Aorta (tissue), 5 donors: Measurements from ENCODE around the gene CBLB. TPM values are rescaled to one million over a fixed set of nuclear protein-coding genes. Genes with fewer than 3 reads are reported as not detected.
A peak's percentile ranks its signal among the peaks of the same experiment; 100 is the strongest.

Experiments
- ATAC-seq: fragments of 200-7000 bp; cut with Tn5 transposase; one replicate; pipeline ENCODE4 v1.9.1; 2022; ENCODE audit warnings: moderate library complexity; ENCODE audit not compliant: low FRiP score
- DNase-seq, 2 donors: peaks; one replicate each; pipeline ENCODE4 v3.0.0-alpha.2; 2020
- H3K27ac ChIP-seq, 2 donors: one replicate each; pipeline ENCODE4 v1.5.1; 2013; ENCODE audit warnings: low read length in 2 of 2, mild to moderate bottlenecking in 2 of 2, moderate library complexity in 2 of 2, control low read depth in 1 of 2, inconsistent platforms in 1 of 2, low read depth in 1 of 2
- H3K27me3 ChIP-seq, 2 donors: one replicate each; pipeline ENCODE4 v1.6.1; 2013; ENCODE audit warnings: control low read depth in 1 of 2, low read length in 1 of 2, mild to moderate bottlenecking in 1 of 2, moderate library complexity in 1 of 2; ENCODE audit not compliant: insufficient read depth in 2 of 2, control insufficient read depth in 1 of 2
- H3K36me3 ChIP-seq, 2 donors: one replicate each; pipeline ENCODE4 v1.6.1; 2013; ENCODE audit warnings: control low read depth in 1 of 2, low read length in 1 of 2, mild to moderate bottlenecking in 1 of 2; ENCODE audit not compliant: insufficient read depth in 2 of 2, control insufficient read depth in 1 of 2
- H3K4me1 ChIP-seq, 2 donors: one replicate each; pipeline ENCODE4 v1.6.1; 2013; ENCODE audit warnings: low read length in 2 of 2, control low read depth in 1 of 2, mild to moderate bottlenecking in 1 of 2, moderate library complexity in 1 of 2; ENCODE audit not compliant: insufficient read depth in 2 of 2, control insufficient read depth in 1 of 2
- H3K4me3 ChIP-seq, 2 donors: one replicate each; pipeline ENCODE4 v1.5.1; 2013; ENCODE audit warnings: low read length in 2 of 2, control low read depth in 1 of 2, mild to moderate bottlenecking in 1 of 2
- H3K9me3 ChIP-seq: one replicate; pipeline ENCODE4 v1.6.1; 2013; ENCODE audit warnings: mild to moderate bottlenecking, low read length; ENCODE audit not compliant: control insufficient read depth
- WGBS, 2 donors: extraction: QIAGEN DNeasy Blood & Tissue Kit; methylation state at CpG; one replicate each; pipeline ENCODE4 v1.1.7; 2013; 5-methylcytosine and 5-hydroxymethylcytosine counted together
- intact Hi-C, 2 donors: fragments of 100-400 bp; cut with DNase I; formaldehyde crosslinking; loops; one replicate each; pipeline versions ENCODE4 v1.14.2 to v1.15.0; 2022
- polyA plus RNA-seq, 2 donors: library from polyadenylated mRNA; stranded (reverse); fragments of 200-250 nt; gene quantifications; one replicate each; pipeline ENCODE4 v1.2.3, GENCODE V29; 2013
- total RNA-seq, 2 donors: library from RNA; stranded (reverse); fragmentation: NEBNext Ultra II Directional; extraction: Animal tissue kit (Norgen Biotek cat#: 25700); gene quantifications; one replicate each; pipeline ENCODE4 v1.2.1, GENCODE V29; 2021
- donor health status: healthy with polysubstance abuse.
- donor health status: Bipolar disorder and iron deficiency.
- donor health status: DM: no; HTN: no; CAD: no.
- donor health status: DM: no; HTN: no; CAD: no.
- donor health status: DM: yes; HTN: yes; CAD: no.

CBLB gene
- total and polyA plus RNA-seq, 4 donors: 3.3 to 126 (median 54.1) TPM

GRCh38 chr3:105812194-105812586, 56.6 kb downstream of the CBLB start:
- Histone ChIP-seq H3K36me3 (no peaks in the 10 kb centered on the region), H3K27me3 (no peaks in the 10 kb centered on the region), H3K27ac (no peak overlapping the region), H3K9me3 (no peaks in the 10 kb centered on the region), H3K4me1 (no peaks in the 10 kb centered on the region), H3K4me3 (no peak overlapping the region)
- ATAC-seq (no peak), DNase-seq (no peak)
- intact Hi-C loops: no loop called here
- 88 to 93% methylated on average over 1 of the region's 1 CpG for WGBS, 2 donors

DNA sequence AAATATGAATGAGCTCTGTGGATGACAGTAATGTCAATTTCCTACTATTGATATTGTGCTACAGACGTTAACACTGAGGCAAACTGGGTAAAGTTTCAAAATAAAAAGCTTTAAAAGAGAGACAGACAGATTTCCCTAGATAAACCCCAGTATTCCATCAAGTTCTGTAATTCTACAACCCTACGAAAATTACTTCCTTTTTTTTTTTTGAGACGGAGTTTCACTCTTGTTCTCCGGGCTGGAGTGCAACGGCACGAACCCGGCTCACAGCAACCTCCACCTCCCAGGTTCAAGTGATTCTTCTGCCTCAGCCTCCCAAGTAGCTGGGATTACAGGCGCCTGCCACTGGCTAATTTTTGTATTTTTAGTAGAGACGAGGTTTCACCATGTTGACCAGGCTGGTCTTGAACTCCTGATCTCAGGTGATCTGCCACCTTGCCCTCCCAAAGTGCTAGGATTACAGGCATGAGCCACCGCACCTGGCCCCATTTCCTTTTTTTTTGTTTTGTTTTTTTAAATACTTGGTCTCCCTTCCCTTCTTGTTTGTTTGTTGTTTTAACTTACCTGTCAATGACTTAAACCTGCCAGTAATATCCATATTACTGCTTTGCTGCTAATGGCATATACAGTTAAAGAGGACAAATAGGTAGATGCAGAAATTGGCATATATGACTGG, 57.2 kb downstream of the CBLB start:
- DNase-seq: no peak
- 82 to 83% methylated on average over 10 of the region's 10 CpGs for WGBS, 2 donors
- no peaks in the 10 kb centered on the region for H3K36me3 ChIP-seq
- no peak for ATAC-seq
- H3K27ac ChIP-seq: no peak overlapping the region
- H3K4me1 ChIP-seq: no peaks in the 10 kb centered on the region
- H3K27me3 ChIP-seq: no peaks in the 10 kb centered on the region
- no peak overlapping the region for H3K4me3 ChIP-seq
- H3K9me3 ChIP-seq: no peaks in the 10 kb centered on the region
- intact Hi-C loops: no loop called here

- Histone ChIP-seq H3K36me3 (no peaks in the 10 kb centered on the region), H3K27me3 (no peaks in the 10 kb centered on the region), H3K9me3 (no peaks in the 10 kb centered on the region), H3K4me1 (no peaks in the 10 kb centered on the region), H3K27ac (no peak overlapping the region), H3K4me3 (no peak overlapping the region)
- intact Hi-C loops: no loop called here
- ATAC-seq: no peak
- no peak for DNase-seq
- WGBS, 2 donors: 19 to 33% methylated on average over 2 of the region's 2 CpGs
Observed at GRCh38 chr3:105809208-105809888, 59.5 kb downstream of the CBLB start.

GRCh38 chr3:105807701-105808100, 61.1 kb downstream of the CBLB start:
- H3K4me1 ChIP-seq: no peaks in the 10 kb centered on the region
- 95 to 96% methylated on average over 3 of the region's 3 CpGs for WGBS, 2 donors
- intact Hi-C loops: no loop called here
- no peaks in the 10 kb centered on the region for H3K27me3 ChIP-seq
- no peaks in the 10 kb centered on the region for H3K36me3 ChIP-seq
- no peaks in the 10 kb centered on the region for H3K9me3 ChIP-seq
- H3K27ac ChIP-seq: no peak overlapping the region
- ATAC-seq (no peak), DNase-seq (no peak)
- H3K4me3 ChIP-seq: no peak overlapping the region

GRCh38 chr3:105807146-105807545, 61.7 kb downstream of the CBLB start:
- ATAC-seq (no peak), DNase-seq (no peak)
- Histone ChIP-seq H3K27me3 (no peaks in the 10 kb centered on the region), H3K36me3 (no peaks in the 10 kb centered on the region), H3K4me1 (no peaks in the 10 kb centered on the region), H3K9me3 (no peaks in the 10 kb centered on the region), H3K27ac (no peak overlapping the region), H3K4me3 (no peak overlapping the region)
- intact Hi-C loops: no loop called here
- 95 to 98% methylated on average over 4 of the region's 4 CpGs for WGBS, 2 donors

GRCh38 chr3:105806359-105806758, 62.5 kb downstream of the CBLB start:
- H3K4me1 ChIP-seq: no peaks in the 10 kb centered on the region
- H3K36me3 ChIP-seq: no peaks in the 10 kb centered on the region
- H3K27ac ChIP-seq: no peak overlapping the region
- ATAC-seq: peak; percentile 57
- no peaks in the 10 kb centered on the region for H3K9me3 ChIP-seq
- intact Hi-C loops: no loop called here
- DNase-seq: no peak
- no peak overlapping the region for H3K4me3 ChIP-seq
- H3K27me3 ChIP-seq: no peaks in the 10 kb centered on the region

- Histone ChIP-seq H3K27ac (no peak overlapping the region), H3K4me1 (no peaks in the 10 kb centered on the region), H3K4me3 (no peak overlapping the region), H3K27me3 (no peaks in the 10 kb centered on the region), H3K9me3 (no peaks in the 10 kb centered on the region), H3K36me3 (no peaks in the 10 kb centered on the region)
- DNase-seq (no peak), ATAC-seq (no peak)
- WGBS, 2 donors: 89 to 91% methylated on average over 7 of the region's 7 CpGs
- intact Hi-C loops: no loop called here
Observed at GRCh38 chr3:105805404-105805803, 63.4 kb downstream of the CBLB start.

DNA sequence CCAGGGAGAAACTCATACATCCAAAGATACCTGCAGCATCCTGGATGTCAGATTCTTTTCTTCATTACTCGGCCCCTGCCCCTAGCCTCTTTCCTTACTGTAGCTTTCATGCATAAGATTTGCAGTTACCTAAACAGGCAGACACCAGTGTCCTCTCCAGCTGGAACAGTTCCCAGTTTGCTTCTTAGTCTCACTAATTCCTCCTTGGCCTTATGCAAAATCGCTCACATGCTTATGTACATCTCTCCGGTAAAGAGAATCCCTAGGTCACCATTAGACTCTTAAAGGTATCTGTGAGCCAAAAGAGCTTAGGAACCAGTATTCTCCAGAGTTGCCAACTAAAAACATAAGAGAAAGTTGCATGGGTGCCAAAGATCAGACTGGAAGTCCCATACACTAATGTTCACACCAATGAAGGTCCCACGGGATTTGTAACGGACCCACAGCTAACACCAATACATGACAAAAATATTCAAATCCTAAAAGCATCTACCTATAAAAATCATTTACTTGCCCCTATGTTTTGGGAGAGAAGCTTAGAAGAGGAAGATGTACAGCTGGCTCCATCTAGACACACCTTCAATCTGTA, 66.6 kb downstream of the CBLB start:
- intact Hi-C loops: no loop called here
- Histone ChIP-seq H3K36me3 (no peaks in the 10 kb centered on the region), H3K9me3 (no peaks in the 10 kb centered on the region), H3K4me3 (no peak overlapping the region), H3K27me3 (no peaks in the 10 kb centered on the region), H3K27ac (no peak overlapping the region), H3K4me1 (no peaks in the 10 kb centered on the region)
- ATAC-seq: no peak
- no peak for DNase-seq
- 90 to 93% methylated on average over 5 of the region's 5 CpGs for WGBS, 2 donors

- Histone ChIP-seq H3K36me3 (no peaks in the 10 kb centered on the region), H3K4me1 (no peaks in the 10 kb centered on the region), H3K4me3 (no peak overlapping the region), H3K27ac (no peak overlapping the region), H3K27me3 (no peaks in the 10 kb centered on the region), H3K9me3 (no peaks in the 10 kb centered on the region)
- no peak for DNase-seq
- 96% methylated on average over 2 of the region's 2 CpGs for WGBS, 2 donors
- intact Hi-C loops: no loop called here
- ATAC-seq: no peak
Observed at GRCh38 chr3:105801397-105801796, 67.4 kb downstream of the CBLB start.
